Measurements from ENCODE around the gene CAMK2D.

The CAMK2D gene

GRCh38 chr4:113636438-113636818 is 125.1 kb downstream of the CAMK2D start:
- no peak for DNase-seq

- no peak for DNase-seq
These were observed 125.7 kb downstream of the CAMK2D start for GRCh38 chr4:113635739-113636437.

GRCh38 chr4:113634081-113634969 is 127.2 kb downstream of the CAMK2D start:
- DNase-seq: no peak

- no peak for DNase-seq
These were observed 128.1 kb downstream of the CAMK2D start for GRCh38 chr4:113633467-113633866.

GRCh38 chr4:113628711-113629110 is 132.8 kb downstream of the CAMK2D start:
- DNase-seq: no peak

GRCh38 chr4:113627321-113627720 is 134.2 kb downstream of the CAMK2D start:
- no peak for DNase-seq

GRCh38 chr4:113625902-113626301 is 135.6 kb downstream of the CAMK2D start:
- DNase-seq: no peak

GRCh38 chr4:113623274-113623894 is 138.2 kb downstream of the CAMK2D start:
- DNase-seq: no peak

GRCh38 chr4:113621633-113622032 is 139.9 kb downstream of the CAMK2D start:
- no peak for DNase-seq

- DNase-seq: no peak
These were observed 141.5 kb downstream of the CAMK2D start for GRCh38 chr4:113620032-113620431.

- no peak for DNase-seq
These were observed 142.0 kb downstream of the CAMK2D start for GRCh38 chr4:113619526-113619925.

- no peak for DNase-seq
These were observed 143.3 kb downstream of the CAMK2D start for GRCh38 chr4:113618205-113618604.

GRCh38 chr4:113617195-113617594 is 144.3 kb downstream of the CAMK2D start:
- DNase-seq: no peak

- no peak for DNase-seq
These were observed 145.1 kb downstream of the CAMK2D start for GRCh38 chr4:113616443-113616842.

GRCh38 chr4:113614414-113614813 is 147.1 kb downstream of the CAMK2D start:
- DNase-seq: no peak

- DNase-seq: no peak
These were observed 148.0 kb downstream of the CAMK2D start for GRCh38 chr4:113613503-113613902.

- DNase-seq: no peak
These were observed 151.0 kb downstream of the CAMK2D start for GRCh38 chr4:113610537-113610936.

GRCh38 chr4:113607998-113608397 is 153.5 kb downstream of the CAMK2D start:
- DNase-seq: no peak

- DNase-seq: no peak
These were observed 154.3 kb downstream of the CAMK2D start for GRCh38 chr4:113607147-113607720.

- DNase-seq: no peak
These were observed 156.6 kb downstream of the CAMK2D start for GRCh38 chr4:113604955-113605354.

- no peak for DNase-seq
These were observed 157.6 kb downstream of the CAMK2D start for GRCh38 chr4:113603911-113604310.

GRCh38 chr4:113602646-113603228 is 158.8 kb downstream of the CAMK2D start:
- DNase-seq: no peak

GRCh38 chr4:113601636-113602035 is 159.9 kb downstream of the CAMK2D start:
- DNase-seq: no peak
